Suprapubic skin (tissue), 4 donors: ENCODE data around the gene PPM1A. TPM values are rescaled to one million over a fixed set of nuclear protein-coding genes. Genes with fewer than 3 reads are reported as not detected.

Experiments used
- DNase-seq, 2 donors: peaks; one replicate each; pipeline ENCODE4 v3.0.0-alpha.2; 2019; ENCODE audit warnings: low spot score in 2 of 2
- H3K27ac ChIP-seq: fragments of 200-600 bp; sonication (generic); one replicate; pipeline ENCODE4 v1.5.1; 2019
- H3K27me3 ChIP-seq: fragments of 200-600 bp; sonication (generic); one replicate; pipeline ENCODE4 v1.5.1; 2019
- H3K36me3 ChIP-seq: fragments of 200-600 bp; sonication (generic); one replicate; pipeline ENCODE4 v1.5.1; 2019
- H3K4me1 ChIP-seq: fragments of 200-600 bp; sonication (generic); one replicate; pipeline ENCODE4 v1.5.1; 2019
- H3K4me3 ChIP-seq: fragments of 200-600 bp; sonication (generic); one replicate; pipeline ENCODE4 v1.5.1; 2019; ENCODE audit warnings: mild to moderate bottlenecking
- H3K9me3 ChIP-seq: fragments of 200-600 bp; sonication (generic); one replicate; pipeline ENCODE4 v1.5.1; 2019
- EP300 ChIP-seq: sonication (generic); formaldehyde crosslinking; IDR thresholded peaks from one replicate; pipeline ENCODE4 v1.6.1; 2017; ENCODE audit warnings: antibody characterized with exemption
- POLR2A ChIP-seq, 2 donors: fragments of 450-650 bp; IDR thresholded peaks; one replicate each; pipeline ENCODE4 v1.6.1; 2017; ENCODE audit warnings: antibody characterized with exemption in 2 of 2, mild to moderate bottlenecking in 2 of 2, moderate library complexity in 2 of 2
- POLR2AphosphoS5 ChIP-seq, 3 donors: sonication (generic); formaldehyde crosslinking; IDR thresholded peaks; one replicate each; pipeline ENCODE4 v1.6.1; 2017; ENCODE audit warnings: antibody characterized with exemption in 3 of 3
- WGBS: methylation state at CpG from one replicate; pipeline ENCODE4 v1.1.5; 2018; 5-methylcytosine and 5-hydroxymethylcytosine counted together
- total RNA-seq, 4 donors: library from RNA; depleted of rRNA; stranded (reverse); fragments of >200 nt; gene quantifications; one replicate each; pipeline ENCODE4 v1.1.0, GENCODE V29; 2016
- TF ChIP-seq, protein P1 (sequence below), 2 donors: fragments of 200-600 bp in 1 of 2; fragments of 450-650 bp in 1 of 2; sonication (generic) in 1 of 2; IDR thresholded peaks; one replicate each; pipeline ENCODE4 v1.5.1; 2016 to 2019; ENCODE audit warnings: antibody characterized with exemption in 2 of 2, mild to moderate bottlenecking in 1 of 2, moderate library complexity in 1 of 2

The PPM1A gene
- total RNA-seq, 4 donors from 2014 or later, result 29.7 to 58.4 (median 43.5) TPM

DNA sequence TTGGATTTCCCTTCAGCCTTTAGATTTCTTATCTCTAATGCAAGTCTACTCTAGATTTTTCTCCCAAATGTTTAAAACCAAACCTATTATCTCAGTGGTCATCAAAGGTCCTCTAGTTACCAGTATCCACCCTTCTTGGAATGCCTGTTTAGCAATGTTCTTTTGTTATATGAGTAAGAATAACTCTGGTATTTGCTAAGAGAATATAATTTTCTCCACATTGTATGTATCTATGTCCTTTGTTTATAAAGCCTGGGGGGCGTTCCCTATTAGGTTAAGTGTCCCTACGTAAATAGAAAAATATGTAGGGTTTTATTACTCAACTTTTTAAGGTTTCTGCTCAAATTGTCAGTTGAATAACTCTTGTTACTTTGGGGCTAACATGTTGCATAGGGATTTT is 27.3 kb downstream of the PPM1A start:
- Histone ChIP-seq H3K36me3 (no peaks in the 10 kb centered on the region), H3K4me1 (peaks cover 37% of the 10 kb centered on the region), H3K27ac (no peak overlapping the region), H3K4me3 (no peak overlapping the region), H3K27me3 (no peaks in the 10 kb centered on the region), H3K9me3 (no peaks in the 10 kb centered on the region)
- 93% methylated on average over 2 of the region's 2 CpGs for WGBS
- DNase-seq, result no peak
- no peak for TF ChIP-seq POLR2A (IDR thresholded peaks at IDR 0.05)
- TF ChIP-seq, protein P1, sequence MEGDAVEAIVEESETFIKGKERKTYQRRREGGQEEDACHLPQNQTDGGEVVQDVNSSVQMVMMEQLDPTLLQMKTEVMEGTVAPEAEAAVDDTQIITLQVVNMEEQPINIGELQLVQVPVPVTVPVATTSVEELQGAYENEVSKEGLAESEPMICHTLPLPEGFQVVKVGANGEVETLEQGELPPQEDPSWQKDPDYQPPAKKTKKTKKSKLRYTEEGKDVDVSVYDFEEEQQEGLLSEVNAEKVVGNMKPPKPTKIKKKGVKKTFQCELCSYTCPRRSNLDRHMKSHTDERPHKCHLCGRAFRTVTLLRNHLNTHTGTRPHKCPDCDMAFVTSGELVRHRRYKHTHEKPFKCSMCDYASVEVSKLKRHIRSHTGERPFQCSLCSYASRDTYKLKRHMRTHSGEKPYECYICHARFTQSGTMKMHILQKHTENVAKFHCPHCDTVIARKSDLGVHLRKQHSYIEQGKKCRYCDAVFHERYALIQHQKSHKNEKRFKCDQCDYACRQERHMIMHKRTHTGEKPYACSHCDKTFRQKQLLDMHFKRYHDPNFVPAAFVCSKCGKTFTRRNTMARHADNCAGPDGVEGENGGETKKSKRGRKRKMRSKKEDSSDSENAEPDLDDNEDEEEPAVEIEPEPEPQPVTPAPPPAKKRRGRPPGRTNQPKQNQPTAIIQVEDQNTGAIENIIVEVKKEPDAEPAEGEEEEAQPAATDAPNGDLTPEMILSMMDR (IDR thresholded peaks at IDR 0.05), result no peak
- TF ChIP-seq EP300, result no peak
- no peak for TF ChIP-seq POLR2AphosphoS5 (IDR thresholded peaks at IDR 0.05)

DNA sequence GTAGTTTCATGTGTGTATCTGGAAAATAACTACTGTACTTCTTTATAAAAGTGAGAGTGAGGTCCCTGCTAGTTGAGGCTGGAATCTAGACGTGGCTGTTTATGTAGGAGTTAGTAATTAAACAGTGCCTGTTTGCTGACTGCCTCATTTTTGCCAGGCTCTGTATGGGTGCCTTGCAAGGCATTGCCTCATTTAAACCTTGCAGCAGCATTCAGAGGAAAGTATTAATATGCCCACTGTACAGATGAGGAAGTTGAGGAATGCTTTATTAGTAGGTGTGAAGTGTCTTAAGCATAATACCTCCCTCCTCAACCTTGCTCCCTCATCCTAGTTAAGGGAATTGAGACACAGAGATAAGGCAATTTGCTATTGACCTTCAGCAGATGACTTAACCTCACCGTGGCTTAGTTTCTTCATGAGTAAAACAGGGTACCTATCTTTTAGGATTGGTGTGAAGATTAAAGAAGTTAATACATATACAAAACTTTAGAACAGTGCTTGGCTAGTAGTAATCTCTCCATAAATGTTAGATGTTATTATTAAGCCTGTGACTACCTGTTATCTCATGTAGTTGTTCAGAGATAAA is 28.7 kb downstream of the PPM1A start:
- no peaks in the 10 kb centered on the region for H3K9me3 ChIP-seq
- H3K4me3 ChIP-seq, result no peak overlapping the region
- WGBS, result 70% methylated on average over 2 of the region's 2 CpGs
- no peak overlapping the region for H3K27ac ChIP-seq
- H3K4me1 ChIP-seq, result peaks cover 37% of the 10 kb centered on the region
- no peak for DNase-seq
- H3K36me3 ChIP-seq, result peaks cover 2% of the 10 kb centered on the region
- TF ChIP-seq POLR2AphosphoS5 (IDR thresholded peaks at IDR 0.05) (no peak), POLR2A (IDR thresholded peaks at IDR 0.05) (no peak), EP300 (no peak)
- TF ChIP-seq, protein P1 (IDR thresholded peaks at IDR 0.05), result no peak
- no peaks in the 10 kb centered on the region for H3K27me3 ChIP-seq

DNA sequence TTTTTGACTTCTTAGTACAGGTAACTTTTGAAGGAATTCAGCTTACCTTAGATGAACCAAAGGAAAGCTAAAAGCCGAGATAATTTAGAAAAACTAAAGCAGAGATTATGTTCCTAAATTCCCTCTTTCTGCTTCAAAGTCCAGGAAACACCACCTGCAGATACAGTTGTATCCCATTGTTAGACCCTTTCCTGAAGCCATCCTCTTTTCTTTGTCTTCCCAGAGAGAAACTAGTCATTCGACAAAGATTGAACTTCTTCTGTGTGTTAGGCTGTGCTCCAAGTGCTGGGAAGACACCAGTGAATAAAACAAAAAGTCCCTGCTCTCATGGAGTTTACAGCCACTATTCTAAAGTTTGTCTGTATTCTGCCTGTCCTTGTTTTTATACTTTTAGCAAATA is 29.3 kb downstream of the PPM1A start:
- no peak for DNase-seq
- peaks cover 35% of the 10 kb centered on the region for H3K4me1 ChIP-seq
- no peaks in the 10 kb centered on the region for H3K9me3 ChIP-seq
- TF ChIP-seq EP300, result no peak
- TF ChIP-seq, protein P1 (IDR thresholded peaks at IDR 0.05), result no peak
- no peak for TF ChIP-seq POLR2AphosphoS5 (IDR thresholded peaks at IDR 0.05)
- TF ChIP-seq POLR2A (IDR thresholded peaks at IDR 0.05), result no peak
- no peak overlapping the region for H3K4me3 ChIP-seq
- H3K27me3 ChIP-seq, result no peaks in the 10 kb centered on the region
- no peak overlapping the region for H3K27ac ChIP-seq
- peaks cover 9% of the 10 kb centered on the region for H3K36me3 ChIP-seq
- WGBS, result 56% methylated on average over 2 of the region's 2 CpGs

DNA sequence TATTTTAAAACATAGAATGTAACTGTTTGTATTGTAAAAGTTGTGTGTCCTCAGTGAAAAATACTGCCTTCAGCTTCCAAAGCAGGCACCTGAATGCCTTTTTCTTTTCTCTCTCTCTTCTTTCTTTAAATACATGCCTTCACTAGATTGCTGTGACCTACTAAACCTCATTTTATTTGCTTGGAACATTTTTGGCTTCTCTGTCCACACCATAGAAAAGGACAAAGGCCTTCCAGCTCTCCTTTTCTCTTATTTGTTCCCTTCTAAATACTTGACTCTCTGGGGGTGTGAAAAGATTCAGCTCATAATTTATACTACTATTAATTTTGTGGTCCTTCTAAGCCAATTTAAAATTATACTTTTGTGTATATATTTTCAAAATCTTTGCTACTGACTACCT is 38.4 kb downstream of the PPM1A start:
- Histone ChIP-seq H3K36me3 (peaks cover 53% of the 10 kb centered on the region), H3K27me3 (no peaks in the 10 kb centered on the region), H3K4me3 (no peak overlapping the region), H3K27ac (no peak overlapping the region), H3K4me1 (no peaks in the 10 kb centered on the region), H3K9me3 (no peaks in the 10 kb centered on the region)
- DNase-seq, result no peak
- TF ChIP-seq, protein P1 (IDR thresholded peaks at IDR 0.05), result no peak
- TF ChIP-seq EP300, result no peak
- no peak for TF ChIP-seq POLR2AphosphoS5 (IDR thresholded peaks at IDR 0.05)
- TF ChIP-seq POLR2A (IDR thresholded peaks at IDR 0.05), result no peak

DNA sequence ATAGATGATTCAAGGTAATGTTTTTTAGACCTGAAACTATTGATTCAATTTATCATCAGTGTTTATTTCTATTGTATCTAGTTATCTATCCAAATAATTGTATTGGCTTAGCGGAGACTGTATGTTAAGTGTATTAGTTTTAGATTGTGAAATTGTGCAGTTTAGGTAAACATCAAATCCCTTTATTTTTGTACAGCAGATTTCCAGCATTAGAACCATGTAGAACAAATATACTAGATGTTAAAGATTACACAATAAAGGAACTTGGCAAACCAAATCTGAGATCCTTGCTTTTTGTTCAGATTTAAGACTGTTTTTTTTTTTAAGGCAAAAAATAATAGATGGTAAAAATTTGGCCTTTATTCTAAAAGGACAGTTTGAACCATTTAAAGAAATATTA is 39.3 kb downstream of the PPM1A start:
- Histone ChIP-seq H3K36me3 (peaks cover 53% of the 10 kb centered on the region), H3K27ac (no peak overlapping the region)
- no peak for TF ChIP-seq POLR2A (IDR thresholded peaks at IDR 0.05)
- TF ChIP-seq POLR2AphosphoS5 (IDR thresholded peaks at IDR 0.05), result no peak
- TF ChIP-seq EP300, result no peak
- TF ChIP-seq, protein P1 (IDR thresholded peaks at IDR 0.05), result no peak

More for the DNA sequence above, 39.3 kb downstream of the PPM1A start:
- DNase-seq, result no peak
- H3K4me3 ChIP-seq, result no peak overlapping the region
- 96% methylated on average over 1 of the region's 1 CpG for WGBS
- H3K9me3 ChIP-seq, result no peaks in the 10 kb centered on the region
- no peaks in the 10 kb centered on the region for H3K27me3 ChIP-seq
- no peaks in the 10 kb centered on the region for H3K4me1 ChIP-seq
